Measurements from ENCODE around the gene GPR78.
"Not testable (repeated sequence)": the region's sequence is repeated elsewhere in the genome, so short reads cannot be mapped to it uniquely, and the experiment has no call there.

Gene GPR78

GRCh38 chr4:8571702-8572685 is 8.2 kb upstream of the GPR78 start:
- TF ChIP-seq CTCF (IDR thresholded peaks at IDR 0.05; ENCODE audit: borderline replicate concordance, control extremely low read depth, extremely low read depth, insufficient read depth, missing control alignments) = no peak
- DNase-seq (ENCODE audit: low spot score) = no peak
- in situ Hi-C loops (cut with MboI; ENCODE audit: low sequenced_read_pairs, unreplicated experiment) = no loop called here

GRCh38 chr4:8573266-8573665 is 6.9 kb upstream of the GPR78 start:
- no peak for TF ChIP-seq CTCF (IDR thresholded peaks at IDR 0.05; ENCODE audit: borderline replicate concordance, control extremely low read depth, extremely low read depth, insufficient read depth, missing control alignments)
- DNase-seq (ENCODE audit: low spot score) = no peak
- in situ Hi-C loops (cut with MboI; ENCODE audit: low sequenced_read_pairs, unreplicated experiment) = no loop called here

GRCh38 chr4:8574796-8575370 is 5.3 kb upstream of the GPR78 start:
- no peak for TF ChIP-seq CTCF (IDR thresholded peaks at IDR 0.05; ENCODE audit: borderline replicate concordance, control extremely low read depth, extremely low read depth, insufficient read depth, missing control alignments)
- in situ Hi-C loops (cut with MboI; ENCODE audit: low sequenced_read_pairs, unreplicated experiment) = no loop called here
- DNase-seq (ENCODE audit: low spot score) = no peak

- in situ Hi-C loops (cut with MboI; ENCODE audit: low sequenced_read_pairs, unreplicated experiment) = no loop called here
- no peak for TF ChIP-seq CTCF (IDR thresholded peaks at IDR 0.05; ENCODE audit: borderline replicate concordance, control extremely low read depth, extremely low read depth, insufficient read depth, missing control alignments)
Observed at GRCh38 chr4:8575457-8575856, 4.7 kb upstream of the GPR78 start.

GRCh38 chr4:8576591-8576990 is 3.6 kb upstream of the GPR78 start:
- in situ Hi-C loops (cut with MboI; ENCODE audit: low sequenced_read_pairs, unreplicated experiment); DNase-seq (ENCODE audit: low spot score): not testable (repeated sequence)

More at GRCh38 chr4:8575457-8575856, 4.7 kb upstream of the GPR78 start:
- DNase-seq (ENCODE audit: low spot score) = no peak

GRCh38 chr4:8577046-8577445 is 3.1 kb upstream of the GPR78 start:
- in situ Hi-C loops (cut with MboI; ENCODE audit: low sequenced_read_pairs, unreplicated experiment) = no loop called here
- DNase-seq (ENCODE audit: low spot score) = no peak
- no peak for TF ChIP-seq CTCF (IDR thresholded peaks at IDR 0.05; ENCODE audit: borderline replicate concordance, control extremely low read depth, extremely low read depth, insufficient read depth, missing control alignments)

- no peak for TF ChIP-seq CTCF (IDR thresholded peaks at IDR 0.05; ENCODE audit: borderline replicate concordance, control extremely low read depth, extremely low read depth, insufficient read depth, missing control alignments)
- in situ Hi-C loops (cut with MboI; ENCODE audit: low sequenced_read_pairs, unreplicated experiment) = no loop called here
Observed at GRCh38 chr4:8577972-8578371, 2.2 kb upstream of the GPR78 start.

More at GRCh38 chr4:8577972-8578371, 2.2 kb upstream of the GPR78 start:
- no peak for DNase-seq (ENCODE audit: low spot score)
